Measurements from ENCODE around the gene TMPRSS2. TPM values are rescaled to one million over a fixed set of nuclear protein-coding genes. Genes with fewer than 3 reads are reported as not detected.
A peak's percentile ranks its signal among the peaks of the same experiment; 100 is the strongest.

The TMPRSS2 gene
- total and polyA plus RNA-seq, 12 donors: under 0.01 to 0.61 (median 0.17) TPM; not detected in 7

- 57 to 68% (median 59%) methylated on average over 7 of the region's 7 CpGs for WGBS, 4 donors
- Histone ChIP-seq H3K36me3 (replicated peaks in 1 of 2) (no peaks in the 10 kb centered on the region), H3K4me3 (no peak overlapping the region), H3K27ac (no peak overlapping the region), H3K9me3 (replicated peaks in 1 of 3) (no peaks in the 10 kb centered on the region), H3K27me3 (no peaks in the 10 kb centered on the region), H3K4me1 (replicated peaks in 1 of 2) (no peaks in the 10 kb centered on the region)
- TF ChIP-seq CTCF (IDR thresholded peaks at IDR 0.05): no peak
- intact Hi-C loops (cut with DNase I): no loop called here
- no peak for DNase-seq
Observed at GRCh38 chr21:41489329-41489728, 18.6 kb downstream of the TMPRSS2 start.

- intact Hi-C loops (cut with DNase I): no loop called here
- H3K27ac ChIP-seq: no peak overlapping the region
- no peaks in the 10 kb centered on the region for H3K9me3 ChIP-seq (replicated peaks in 1 of 3)
- TF ChIP-seq POLR2A (IDR thresholded peaks at IDR 0.05) (no peak), CTCF (IDR thresholded peaks at IDR 0.05) (no peak)
- no peaks in the 10 kb centered on the region for H3K4me1 ChIP-seq (replicated peaks in 1 of 2)
- no peak overlapping the region for H3K4me3 ChIP-seq
- no peaks in the 10 kb centered on the region for H3K36me3 ChIP-seq (replicated peaks in 1 of 2)
- WGBS, 4 donors: 49 to 67% (median 63%) methylated on average over 14 of the region's 14 CpGs
- no peaks in the 10 kb centered on the region for H3K27me3 ChIP-seq
- peak in 5 of 7 donors; percentile 13 to 49 (median 22) for DNase-seq
Observed at GRCh38 chr21:41488080-41488479, 19.9 kb downstream of the TMPRSS2 start.

DNA sequence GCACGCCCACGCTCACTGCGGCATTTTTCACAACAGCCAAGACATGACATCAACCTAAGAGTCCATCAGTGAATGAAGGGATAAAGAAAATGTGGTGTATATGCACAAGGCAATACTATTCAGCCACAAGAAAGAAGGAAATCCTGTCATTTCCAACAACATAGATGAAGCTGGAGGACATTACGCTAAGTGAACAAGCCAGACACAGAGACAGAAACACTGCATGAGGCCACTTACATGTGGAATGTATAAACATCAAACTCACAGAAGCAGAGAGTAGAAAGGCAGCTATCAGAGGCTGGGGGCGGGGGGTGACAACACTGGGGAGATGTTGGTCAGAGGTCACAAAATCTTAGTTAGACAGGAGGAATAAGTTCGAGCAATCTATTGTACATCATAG is 20.9 kb downstream of the TMPRSS2 start:
- DNase-seq: no peak
- no peak overlapping the region for H3K27ac ChIP-seq
- H3K4me3 ChIP-seq: no peak overlapping the region
- TF ChIP-seq CTCF (IDR thresholded peaks at IDR 0.05): no peak
- no peak for TF ChIP-seq POLR2A (IDR thresholded peaks at IDR 0.05)
- WGBS, 4 donors: 84 to 90% (median 88%) methylated on average over 6 of the region's 6 CpGs
- H3K36me3 ChIP-seq (replicated peaks in 1 of 2): no peaks in the 10 kb centered on the region
- H3K27me3 ChIP-seq: no peaks in the 10 kb centered on the region
- no peaks in the 10 kb centered on the region for H3K4me1 ChIP-seq (replicated peaks in 1 of 2)
- intact Hi-C loops (cut with DNase I): no loop called here
- no peaks in the 10 kb centered on the region for H3K9me3 ChIP-seq (replicated peaks in 1 of 3)

- no peaks in the 10 kb centered on the region for H3K36me3 ChIP-seq (replicated peaks in 1 of 2)
- H3K27me3 ChIP-seq: no peaks in the 10 kb centered on the region
- H3K9me3 ChIP-seq (replicated peaks in 1 of 3): no peaks in the 10 kb centered on the region
- DNase-seq: no peak
- H3K4me3 ChIP-seq: no peak overlapping the region
- intact Hi-C loops (cut with DNase I): no loop called here
- TF ChIP-seq CTCF (IDR thresholded peaks at IDR 0.05) (no peak), POLR2A (IDR thresholded peaks at IDR 0.05) (no peak)
- H3K27ac ChIP-seq: no peak overlapping the region
- no peaks in the 10 kb centered on the region for H3K4me1 ChIP-seq (replicated peaks in 1 of 2)
- 79 to 88% (median 88%) methylated on average over 4 of the region's 4 CpGs for WGBS, 4 donors
Observed at GRCh38 chr21:41483973-41484372, 24.0 kb downstream of the TMPRSS2 start.

Data from adrenal gland (tissue), 12 donors.